ENCODE data around the gene KRT84.

Gene KRT84

GRCh38 chr12:52356031-52356761 is 29.3 kb downstream of the KRT84 start:
- Histone ChIP-seq H3K9me3 (ENCODE audit: low read length) (no peaks in the 10 kb centered on the region), H3K36me3 (ENCODE audit: insufficient read depth, low read length) (no peaks in the 10 kb centered on the region), H3K27me3 (ENCODE audit: control insufficient read depth in 1 of 2, insufficient read depth in 2 of 2, low read length in 2 of 2) (peaks cover 0 to 4% of the 10 kb centered on the region in 2 donors), H3K9ac (ENCODE audit: low read length) (no peak overlapping the region), H3K4me3 (ENCODE audit: low read depth in 1 of 2, low read length in 2 of 2) (no peak overlapping the region), H3K4me1 (ENCODE audit: insufficient read depth, low read length) (no peaks in the 10 kb centered on the region), H3K27ac (ENCODE audit: low read depth, low read length) (no peak overlapping the region)

DNA sequence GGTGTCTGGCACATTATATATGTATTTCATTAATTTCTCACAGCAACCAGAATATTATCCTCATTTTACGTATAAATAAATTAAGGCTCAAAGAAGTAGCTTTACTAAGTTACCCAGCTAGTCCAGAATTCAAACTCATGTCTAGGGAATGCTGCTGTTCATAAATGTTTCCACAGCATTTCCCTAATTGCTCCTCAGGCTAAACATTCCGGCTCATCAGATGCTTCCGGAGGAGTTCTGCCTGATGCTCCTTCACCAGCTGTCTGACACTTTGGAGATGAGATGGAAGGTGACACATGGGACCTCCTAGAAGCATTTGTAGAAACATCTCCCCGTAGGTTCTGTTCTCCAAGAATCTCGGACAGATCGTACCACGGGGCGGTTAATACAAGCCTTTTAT is 30.3 kb downstream of the KRT84 start:
- H3K4me1 ChIP-seq (ENCODE audit: insufficient read depth, low read length), result no peaks in the 10 kb centered on the region
- no peak overlapping the region for H3K27ac ChIP-seq (ENCODE audit: low read depth, low read length)
- H3K36me3 ChIP-seq (ENCODE audit: insufficient read depth, low read length), result no peaks in the 10 kb centered on the region
- H3K9me3 ChIP-seq (ENCODE audit: low read length), result no peaks in the 10 kb centered on the region
- H3K27me3 ChIP-seq (ENCODE audit: control insufficient read depth in 1 of 2, insufficient read depth in 2 of 2, low read length in 2 of 2), result peaks cover 0 to 4% of the 10 kb centered on the region in 2 donors
- no peak overlapping the region for H3K9ac ChIP-seq (ENCODE audit: low read length)
- no peak overlapping the region for H3K4me3 ChIP-seq (ENCODE audit: low read depth in 1 of 2, low read length in 2 of 2)

DNA sequence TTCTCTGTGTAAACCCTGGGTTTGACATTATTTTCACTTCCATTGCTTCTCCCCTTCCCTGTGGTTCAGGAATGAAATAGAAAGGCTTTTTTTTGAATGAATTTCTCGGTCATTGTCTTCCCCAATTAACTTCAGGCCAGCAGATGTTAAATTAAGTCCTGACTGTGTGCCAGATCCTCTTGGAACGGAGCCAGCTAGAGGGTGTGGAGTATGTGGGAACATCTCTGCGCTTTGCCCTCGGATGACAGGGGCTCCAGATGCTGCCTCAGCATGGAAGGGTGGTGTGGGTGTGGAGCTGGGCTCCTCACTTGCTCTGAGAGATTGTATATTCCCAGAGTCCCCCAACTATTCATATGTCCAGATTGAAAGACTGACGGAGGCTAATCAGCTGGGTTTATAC is 31.3 kb downstream of the KRT84 start:
- no peak overlapping the region for H3K9ac ChIP-seq (ENCODE audit: low read length)
- no peak overlapping the region for H3K4me3 ChIP-seq (ENCODE audit: low read depth in 1 of 2, low read length in 2 of 2)
- no peak overlapping the region for H3K27ac ChIP-seq (ENCODE audit: low read depth, low read length)
- H3K4me1 ChIP-seq (ENCODE audit: insufficient read depth, low read length), result no peaks in the 10 kb centered on the region
- no peaks in the 10 kb centered on the region for H3K36me3 ChIP-seq (ENCODE audit: insufficient read depth, low read length)
- peaks cover 0 to 4% of the 10 kb centered on the region in 2 donors for H3K27me3 ChIP-seq (ENCODE audit: control insufficient read depth in 1 of 2, insufficient read depth in 2 of 2, low read length in 2 of 2)
- H3K9me3 ChIP-seq (ENCODE audit: low read length), result no peaks in the 10 kb centered on the region

- Histone ChIP-seq H3K27me3 (ENCODE audit: control insufficient read depth in 1 of 2, insufficient read depth in 2 of 2, low read length in 2 of 2) (peaks cover 0 to 4% of the 10 kb centered on the region in 2 donors), H3K9ac (ENCODE audit: low read length) (no peak overlapping the region), H3K4me3 (ENCODE audit: low read depth in 1 of 2, low read length in 2 of 2) (no peak overlapping the region), H3K36me3 (ENCODE audit: insufficient read depth, low read length) (no peaks in the 10 kb centered on the region), H3K27ac (ENCODE audit: low read depth, low read length) (no peak overlapping the region), H3K4me1 (ENCODE audit: insufficient read depth, low read length) (no peaks in the 10 kb centered on the region), H3K9me3 (ENCODE audit: low read length) (no peaks in the 10 kb centered on the region)
These were observed 31.7 kb downstream of the KRT84 start for GRCh38 chr12:52353766-52354165.

GRCh38 chr12:52352951-52353350 is 32.5 kb downstream of the KRT84 start:
- Histone ChIP-seq H3K4me3 (ENCODE audit: low read depth in 1 of 2, low read length in 2 of 2) (no peak overlapping the region), H3K27me3 (ENCODE audit: control insufficient read depth in 1 of 2, insufficient read depth in 2 of 2, low read length in 2 of 2) (peaks cover 0 to 4% of the 10 kb centered on the region in 2 donors), H3K9ac (ENCODE audit: low read length) (no peak overlapping the region), H3K4me1 (ENCODE audit: insufficient read depth, low read length) (no peaks in the 10 kb centered on the region), H3K9me3 (ENCODE audit: low read length) (no peaks in the 10 kb centered on the region), H3K36me3 (ENCODE audit: insufficient read depth, low read length) (no peaks in the 10 kb centered on the region), H3K27ac (ENCODE audit: low read depth, low read length) (no peak overlapping the region)

- Histone ChIP-seq H3K9ac (ENCODE audit: low read length) (no peak overlapping the region), H3K9me3 (ENCODE audit: low read length) (no peaks in the 10 kb centered on the region), H3K4me3 (ENCODE audit: low read depth in 1 of 2, low read length in 2 of 2) (no peak overlapping the region), H3K27ac (ENCODE audit: low read depth, low read length) (no peak overlapping the region), H3K36me3 (ENCODE audit: insufficient read depth, low read length) (no peaks in the 10 kb centered on the region), H3K27me3 (ENCODE audit: control insufficient read depth in 1 of 2, insufficient read depth in 2 of 2, low read length in 2 of 2) (peaks cover 0 to 4% of the 10 kb centered on the region in 2 donors), H3K4me1 (ENCODE audit: insufficient read depth, low read length) (no peaks in the 10 kb centered on the region)
These were observed 34.0 kb downstream of the KRT84 start for GRCh38 chr12:52351196-52352059.

DNA sequence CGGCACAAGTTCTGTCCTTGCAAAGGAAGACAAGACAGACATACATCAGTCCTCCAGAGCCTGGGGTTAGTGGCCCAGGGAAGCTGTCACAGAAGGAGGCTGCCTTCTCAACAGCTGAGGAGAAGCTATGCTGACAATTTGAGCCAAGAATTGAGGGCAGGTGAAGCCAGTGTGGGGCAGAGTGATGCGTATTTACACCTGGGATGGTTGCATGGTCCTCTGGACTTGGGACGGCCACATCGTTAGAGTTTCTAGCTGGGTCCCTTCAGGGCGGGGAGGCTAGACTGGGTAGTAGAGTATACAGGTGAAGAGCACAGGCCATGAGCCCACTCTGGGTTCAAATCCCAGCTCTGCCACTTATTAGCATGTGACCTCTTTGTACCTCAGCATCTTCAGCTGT is 34.7 kb downstream of the KRT84 start:
- no peak overlapping the region for H3K27ac ChIP-seq (ENCODE audit: low read depth, low read length)
- no peaks in the 10 kb centered on the region for H3K27me3 ChIP-seq (ENCODE audit: control insufficient read depth in 1 of 2, insufficient read depth in 2 of 2, low read length in 2 of 2)
- no peak overlapping the region for H3K4me3 ChIP-seq (ENCODE audit: low read depth in 1 of 2, low read length in 2 of 2)
- H3K36me3 ChIP-seq (ENCODE audit: insufficient read depth, low read length), result no peaks in the 10 kb centered on the region
- no peaks in the 10 kb centered on the region for H3K9me3 ChIP-seq (ENCODE audit: low read length)
- no peaks in the 10 kb centered on the region for H3K4me1 ChIP-seq (ENCODE audit: insufficient read depth, low read length)
- H3K9ac ChIP-seq (ENCODE audit: low read length), result no peak overlapping the region

DNA sequence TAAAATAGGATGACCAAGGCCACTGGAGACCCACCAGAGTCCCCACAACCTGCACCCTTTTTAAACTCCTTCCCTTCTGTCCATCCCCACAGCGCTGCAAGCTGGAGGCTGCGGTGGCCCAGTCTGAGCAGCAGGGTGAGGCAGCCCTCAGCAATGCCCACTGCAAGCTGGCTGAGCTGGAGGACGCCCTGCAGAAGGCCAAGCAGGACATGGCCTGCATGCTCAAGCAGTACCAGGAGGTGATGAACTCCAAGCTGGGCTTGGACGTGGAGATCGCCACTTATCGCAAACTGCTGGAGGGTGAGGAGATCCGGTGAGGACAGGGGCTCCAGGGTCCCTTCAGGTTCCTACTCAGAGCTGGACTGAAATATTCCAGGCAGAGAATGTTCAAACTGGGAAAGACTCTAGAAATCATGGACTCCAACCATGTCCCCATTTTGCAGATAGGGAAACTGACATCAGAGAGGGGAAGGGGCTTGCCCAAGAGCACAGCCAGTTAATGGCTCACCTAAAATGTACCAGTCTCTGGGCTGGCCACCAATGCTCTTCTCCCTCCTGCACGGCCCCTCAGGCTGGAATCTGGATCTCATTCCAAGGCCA is 35.3 kb downstream of the KRT84 start:
- no peak overlapping the region for H3K27ac ChIP-seq (ENCODE audit: low read depth, low read length)
- no peak overlapping the region for H3K4me3 ChIP-seq (ENCODE audit: low read depth in 1 of 2, low read length in 2 of 2)
- no peaks in the 10 kb centered on the region for H3K4me1 ChIP-seq (ENCODE audit: insufficient read depth, low read length)
- no peak overlapping the region for H3K9ac ChIP-seq (ENCODE audit: low read length)
- no peaks in the 10 kb centered on the region for H3K36me3 ChIP-seq (ENCODE audit: insufficient read depth, low read length)
- H3K9me3 ChIP-seq (ENCODE audit: low read length), result no peaks in the 10 kb centered on the region
- H3K27me3 ChIP-seq (ENCODE audit: control insufficient read depth in 1 of 2, insufficient read depth in 2 of 2, low read length in 2 of 2), result no peaks in the 10 kb centered on the region

DNA sequence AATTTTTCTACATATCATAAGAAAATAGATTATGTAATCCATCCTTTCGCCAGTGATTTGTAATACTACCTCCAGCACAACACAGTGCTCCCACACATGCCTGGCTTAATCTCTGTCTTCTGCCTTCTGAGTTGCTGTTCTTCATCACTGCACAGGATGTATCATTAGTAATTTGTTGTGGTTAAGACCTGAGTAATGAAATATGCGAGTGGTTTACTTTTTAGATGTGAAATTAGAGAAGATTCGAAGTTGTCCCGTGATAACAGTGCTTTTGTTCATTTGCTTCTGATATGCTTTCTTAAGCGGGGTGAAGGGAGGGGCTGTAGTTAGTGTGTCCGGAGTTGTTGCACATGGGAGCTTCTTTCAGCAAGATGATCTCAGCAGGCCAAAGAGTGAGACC is 36.3 kb downstream of the KRT84 start:
- Histone ChIP-seq H3K27ac (ENCODE audit: low read depth, low read length) (no peak overlapping the region), H3K4me3 (ENCODE audit: low read depth in 1 of 2, low read length in 2 of 2) (no peak overlapping the region), H3K36me3 (ENCODE audit: insufficient read depth, low read length) (no peaks in the 10 kb centered on the region), H3K27me3 (ENCODE audit: control insufficient read depth in 1 of 2, insufficient read depth in 2 of 2, low read length in 2 of 2) (no peaks in the 10 kb centered on the region), H3K4me1 (ENCODE audit: insufficient read depth, low read length) (no peaks in the 10 kb centered on the region), H3K9ac (ENCODE audit: low read length) (no peak overlapping the region), H3K9me3 (ENCODE audit: low read length) (no peaks in the 10 kb centered on the region)

- no peak overlapping the region for H3K27ac ChIP-seq (ENCODE audit: low read depth, low read length)
- no peaks in the 10 kb centered on the region for H3K27me3 ChIP-seq (ENCODE audit: control insufficient read depth in 1 of 2, insufficient read depth in 2 of 2, low read length in 2 of 2)
- no peak overlapping the region for H3K9ac ChIP-seq (ENCODE audit: low read length)
- no peaks in the 10 kb centered on the region for H3K36me3 ChIP-seq (ENCODE audit: insufficient read depth, low read length)
- H3K4me3 ChIP-seq (ENCODE audit: low read depth in 1 of 2, low read length in 2 of 2), result no peak overlapping the region
- no peaks in the 10 kb centered on the region for H3K4me1 ChIP-seq (ENCODE audit: insufficient read depth, low read length)
- H3K9me3 ChIP-seq (ENCODE audit: low read length), result peaks cover 7% of the 10 kb centered on the region
These were observed 37.6 kb downstream of the KRT84 start for GRCh38 chr12:52347551-52348510.

GRCh38 chr12:52347016-52347415 is 38.4 kb downstream of the KRT84 start:
- H3K27ac ChIP-seq (ENCODE audit: low read depth, low read length), result no peak overlapping the region
- H3K9me3 ChIP-seq (ENCODE audit: low read length), result peaks cover 7% of the 10 kb centered on the region
- H3K36me3 ChIP-seq (ENCODE audit: insufficient read depth, low read length), result no peaks in the 10 kb centered on the region
- no peak overlapping the region for H3K9ac ChIP-seq (ENCODE audit: low read length)
- no peak overlapping the region for H3K4me3 ChIP-seq (ENCODE audit: low read depth in 1 of 2, low read length in 2 of 2)
- H3K27me3 ChIP-seq (ENCODE audit: control insufficient read depth in 1 of 2, insufficient read depth in 2 of 2, low read length in 2 of 2), result no peaks in the 10 kb centered on the region
- no peaks in the 10 kb centered on the region for H3K4me1 ChIP-seq (ENCODE audit: insufficient read depth, low read length)

Data from muscle layer of colon (tissue), 2 donors.